SK-N-SH (cell line): ENCODE results near the gene CLASP1. TPM values are rescaled to one million over a fixed set of nuclear protein-coding genes. Genes with fewer than 3 reads are reported as not detected.
A peak's percentile ranks its signal among the peaks of the same experiment; 100 is the strongest.

Experiments used
- CTCF ChIA-PET: fragments of 300-600, 350-600 bp; formaldehyde crosslinking; extraction: SDS; loops from one replicate; lab custom pipeline; 2021; lab: Yijun Ruan, JAX
- POLR2A ChIA-PET: fragments of 350-600 bp; sonication (Branson Sonifier 250); formaldehyde crosslinking; extraction: SDS; loops from one replicate; lab custom pipeline; 2020; ENCODE audit warnings: antibody characterized with exemption, inconsistent platforms; lab: Yijun Ruan, JAX
- DNase-seq: peaks from one replicate; pipeline ENCODE4 v3.0.0; 2012
- H2AFZ ChIP-seq: fragments of 200-600 bp; sonication (generic); 2 replicates; pipeline ENCODE4 v1.8.1; 2016; ENCODE audit warnings: antibody characterized with exemption, mild to moderate bottlenecking, low read depth
- H3F3A ChIP-seq: fragments of 200-600 bp; sonication (generic); replicated peaks from 2 replicates; pipeline ENCODE3; 2016; ENCODE audit warnings: antibody characterized with exemption, mild to moderate bottlenecking; ENCODE audit not compliant: insufficient read depth
- H3K27ac ChIP-seq, 2 experiments: fragments of 200-500 bp in 1 of 2; fragments of 200-600 bp in 1 of 2; sonication (Bioruptor generic) in 1 of 2; sonication (generic), shearing (Covaris generic) in 1 of 2; 2 replicates each; pipeline versions ENCODE4 v1.5.1 to v1.6.1; 2014 to 2016; ENCODE audit warnings: low read depth in 2 of 2, inconsistent platforms in 1 of 2, low read length in 1 of 2, mild to moderate bottlenecking in 1 of 2, mixed read lengths in 1 of 2
- H3K27me3 ChIP-seq: fragments of 200-600 bp; sonication (generic), shearing (Covaris generic); 2 replicates; pipeline ENCODE4 v1.6.1; 2016; ENCODE audit warnings: mixed run types; ENCODE audit not compliant: insufficient read depth
- H3K36me3 ChIP-seq, 2 experiments: fragments of 200-500 bp in 1 of 2; fragments of 200-600 bp in 1 of 2; sonication (Bioruptor generic) in 1 of 2; sonication (generic) in 1 of 2; replicated peaks in 1 of 2; 2 replicates each; pipeline versions ENCODE3 to v1.5.1; 2014 to 2016; ENCODE audit warnings: low read length in 1 of 2, mild to moderate bottlenecking in 1 of 2; ENCODE audit not compliant: insufficient read depth in 2 of 2, control insufficient read depth in 1 of 2
- H3K4me1 ChIP-seq, 2 experiments: fragments of 200-500 bp in 1 of 2; fragments of 200-600 bp in 1 of 2; sonication (Bioruptor generic) in 1 of 2; sonication (generic), shearing (Covaris generic) in 1 of 2; 2 replicates each; pipeline versions ENCODE4 v1.5.1 to v1.6.1; 2014 to 2016; ENCODE audit warnings: low read depth in 1 of 2, low read length in 1 of 2, mixed run types in 1 of 2; ENCODE audit not compliant: insufficient read depth in 2 of 2, control insufficient read depth in 1 of 2
- H3K4me2 ChIP-seq: fragments of 200-600 bp; sonication (generic), shearing (Covaris generic); 2 replicates; pipeline ENCODE4 v1.6.1; 2017; ENCODE audit warnings: mixed run types
- H3K4me3 ChIP-seq, 2 experiments: fragments of 200-500 bp in 1 of 2; fragments of 200-600 bp in 1 of 2; sonication (Bioruptor generic) in 1 of 2; sonication (generic), shearing (Covaris generic) in 1 of 2; 2 replicates each; pipeline versions ENCODE4 v1.5.1 to v1.8.1; 2014 to 2016; ENCODE audit warnings: low read depth in 2 of 2, inconsistent platforms in 1 of 2, low read length in 1 of 2, mild to moderate bottlenecking in 1 of 2, mixed read lengths in 1 of 2, moderate library complexity in 1 of 2
- H3K79me2 ChIP-seq: fragments of 200-600 bp; sonication (generic); 2 replicates; pipeline ENCODE4 v1.8.1; 2017; ENCODE audit warnings: mild to moderate bottlenecking; ENCODE audit not compliant: insufficient read depth
- H3K9ac ChIP-seq: fragments of 200-600 bp; sonication (generic); 2 replicates; pipeline ENCODE4 v1.6.1; 2017; ENCODE audit warnings: mixed run types
- H3K9me2 ChIP-seq: fragments of 200-600 bp; sonication (generic); 2 replicates; pipeline ENCODE4 v1.6.1; 2017; ENCODE audit warnings: mixed run types
- H3K9me3 ChIP-seq: fragments of 200-600 bp; sonication (generic); 2 replicates; pipeline ENCODE4 v1.6.1; 2017; ENCODE audit warnings: mixed run types, mild to moderate bottlenecking, moderate library complexity
- H4K20me1 ChIP-seq: fragments of 200-600 bp; sonication (generic); 2 replicates; pipeline ENCODE4 v1.6.1; 2017; ENCODE audit warnings: mild to moderate bottlenecking, mixed run types; ENCODE audit not compliant: insufficient read depth
- ELF1 ChIP-seq: IDR thresholded peaks from 2 replicates; pipeline ENCODE4 v1.4.0; 2012
- EP300 ChIP-seq, 2 experiments: IDR thresholded peaks; 2 replicates each; pipeline versions ENCODE4 v1.4.0 to v1.6.1; 2012; ENCODE audit warnings: borderline replicate concordance in 1 of 2, low read depth in 1 of 2, low read length in 1 of 2
- FOSL2 ChIP-seq: IDR thresholded peaks from 2 replicates; pipeline ENCODE4 v1.4.0; 2012; ENCODE audit warnings: low read depth, mild to moderate bottlenecking, moderate library complexity, borderline replicate concordance
- FOXM1 ChIP-seq: IDR thresholded peaks from 2 replicates; pipeline ENCODE4 v1.4.0; 2012; ENCODE audit warnings: low read depth, mild to moderate bottlenecking
- GABPA ChIP-seq: IDR thresholded peaks from 2 replicates; pipeline ENCODE4 v1.4.0; 2012; ENCODE audit warnings: low read depth, mild to moderate bottlenecking
- GATA2 ChIP-seq: sonication (generic); formaldehyde crosslinking; IDR thresholded peaks from 2 replicates; pipeline ENCODE4 v1.5.0; 2020; ENCODE audit warnings: mild to moderate bottlenecking, missing genetic modification reagents
- JUND ChIP-seq: IDR thresholded peaks from 2 replicates; pipeline ENCODE4 v1.4.0; 2012
- MXI1 ChIP-seq: IDR thresholded peaks from 2 replicates; pipeline ENCODE4 v1.6.1; 2012; ENCODE audit warnings: mild to moderate bottlenecking, low read depth, low read length, improper control_type of control experiment
- NRF1 ChIP-seq: IDR thresholded peaks from 2 replicates; pipeline ENCODE4 v1.6.1; 2012; ENCODE audit warnings: low read depth, mild to moderate bottlenecking, low read length
- SIN3A ChIP-seq: IDR thresholded peaks from 2 replicates; pipeline ENCODE4 v1.6.1; 2012; ENCODE audit warnings: low read depth, mild to moderate bottlenecking, low read length, moderate library complexity, borderline replicate concordance
- SMC3 ChIP-seq: IDR thresholded peaks from 2 replicates; pipeline ENCODE4 v1.6.1; 2012; ENCODE audit warnings: low read depth, low read length, improper control_type of control experiment
- YY1 ChIP-seq: IDR thresholded peaks from 2 replicates; pipeline ENCODE4 v1.4.0; 2012; ENCODE audit warnings: low read depth, mild to moderate bottlenecking
- WGBS: methylation state at CpG from one replicate; pipeline ENCODE4 v1.1.6; 2017; ENCODE audit warnings: low lambda C conversion rate; 5-methylcytosine and 5-hydroxymethylcytosine counted together
- polyA plus RNA-seq, 3 experiments: library from polyadenylated mRNA; depleted of rRNA; stranded (reverse); fragments of >200 nt; gene quantifications; 2 replicates each; pipeline ENCODE4 v1.2.3, GENCODE V29; 2012
- TF ChIP-seq, protein P1 (sequence below): fragments of 150-350 bp; IDR thresholded peaks from 2 replicates; pipeline ENCODE4 v1.6.1; 2017; ENCODE audit warnings: antibody characterized with exemption, low read length, low read depth, borderline replicate concordance
- TF ChIP-seq, protein P2 (sequence below): IDR thresholded peaks from 2 replicates; pipeline ENCODE4 v1.6.1; 2012; ENCODE audit warnings: mild to moderate bottlenecking, low read depth, low read length, moderate library complexity
- TF ChIP-seq, protein P3 (sequence below): fragments of 200-600 bp; sonication (generic); IDR thresholded peaks from 2 replicates; pipeline ENCODE4 v1.6.1; 2017; ENCODE audit warnings: antibody characterized with exemption, mild to moderate bottlenecking, moderate library complexity

CLASP1 gene
- polyA plus RNA-seq, 1 of the 3 experiments (the other 2 are of a cell fraction): 4.9 TPM

DNA sequence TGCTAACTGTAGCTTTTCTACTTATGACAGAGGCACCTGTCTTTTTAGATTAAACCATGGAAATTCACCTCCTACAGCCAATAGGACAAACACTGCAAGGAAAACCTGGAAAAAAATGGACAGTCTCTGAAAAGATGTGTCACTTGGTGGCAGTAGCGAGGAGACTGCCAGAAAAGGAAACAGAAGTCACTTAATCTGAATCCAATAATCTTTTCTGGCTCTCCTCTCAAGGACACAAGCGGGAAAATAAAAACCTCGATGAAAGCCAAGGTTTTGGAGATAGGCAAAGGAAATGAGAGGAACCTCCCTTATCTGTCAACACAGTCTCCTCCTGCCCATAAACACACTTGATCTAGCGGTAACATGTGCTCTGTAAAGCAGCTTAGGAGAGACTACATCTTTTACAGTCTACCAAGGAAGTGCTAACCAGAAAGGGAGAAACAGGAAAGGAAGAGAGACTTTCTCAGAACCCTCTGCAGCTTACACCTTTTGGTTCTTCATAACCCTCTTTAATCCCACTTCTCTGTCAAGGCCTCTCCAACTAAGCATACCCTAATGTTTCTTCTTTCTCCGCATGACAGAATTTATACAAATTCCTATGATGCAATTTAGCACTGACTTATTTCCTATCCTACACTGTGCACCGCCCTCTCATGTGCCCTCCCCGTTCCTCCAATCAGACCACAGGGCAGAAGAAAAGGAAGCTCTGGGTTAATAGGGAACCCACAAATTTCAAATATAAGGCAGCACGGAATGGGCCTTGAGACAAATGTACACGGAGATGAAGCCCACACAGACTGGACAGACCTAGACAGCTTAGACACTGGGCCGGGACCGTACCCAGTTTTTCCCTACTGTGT lies 52.8 kb downstream of the CLASP1 start (continued):
- TF ChIP-seq, protein P1, sequence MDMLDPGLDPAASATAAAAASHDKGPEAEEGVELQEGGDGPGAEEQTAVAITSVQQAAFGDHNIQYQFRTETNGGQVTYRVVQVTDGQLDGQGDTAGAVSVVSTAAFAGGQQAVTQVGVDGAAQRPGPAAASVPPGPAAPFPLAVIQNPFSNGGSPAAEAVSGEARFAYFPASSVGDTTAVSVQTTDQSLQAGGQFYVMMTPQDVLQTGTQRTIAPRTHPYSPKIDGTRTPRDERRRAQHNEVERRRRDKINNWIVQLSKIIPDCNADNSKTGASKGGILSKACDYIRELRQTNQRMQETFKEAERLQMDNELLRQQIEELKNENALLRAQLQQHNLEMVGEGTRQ: no peak
- TF ChIP-seq NRF1 (no peak), SIN3A (no peak), GATA2 (CRISPR knock-in tag) (no peak)
- TF ChIP-seq, protein P2, sequence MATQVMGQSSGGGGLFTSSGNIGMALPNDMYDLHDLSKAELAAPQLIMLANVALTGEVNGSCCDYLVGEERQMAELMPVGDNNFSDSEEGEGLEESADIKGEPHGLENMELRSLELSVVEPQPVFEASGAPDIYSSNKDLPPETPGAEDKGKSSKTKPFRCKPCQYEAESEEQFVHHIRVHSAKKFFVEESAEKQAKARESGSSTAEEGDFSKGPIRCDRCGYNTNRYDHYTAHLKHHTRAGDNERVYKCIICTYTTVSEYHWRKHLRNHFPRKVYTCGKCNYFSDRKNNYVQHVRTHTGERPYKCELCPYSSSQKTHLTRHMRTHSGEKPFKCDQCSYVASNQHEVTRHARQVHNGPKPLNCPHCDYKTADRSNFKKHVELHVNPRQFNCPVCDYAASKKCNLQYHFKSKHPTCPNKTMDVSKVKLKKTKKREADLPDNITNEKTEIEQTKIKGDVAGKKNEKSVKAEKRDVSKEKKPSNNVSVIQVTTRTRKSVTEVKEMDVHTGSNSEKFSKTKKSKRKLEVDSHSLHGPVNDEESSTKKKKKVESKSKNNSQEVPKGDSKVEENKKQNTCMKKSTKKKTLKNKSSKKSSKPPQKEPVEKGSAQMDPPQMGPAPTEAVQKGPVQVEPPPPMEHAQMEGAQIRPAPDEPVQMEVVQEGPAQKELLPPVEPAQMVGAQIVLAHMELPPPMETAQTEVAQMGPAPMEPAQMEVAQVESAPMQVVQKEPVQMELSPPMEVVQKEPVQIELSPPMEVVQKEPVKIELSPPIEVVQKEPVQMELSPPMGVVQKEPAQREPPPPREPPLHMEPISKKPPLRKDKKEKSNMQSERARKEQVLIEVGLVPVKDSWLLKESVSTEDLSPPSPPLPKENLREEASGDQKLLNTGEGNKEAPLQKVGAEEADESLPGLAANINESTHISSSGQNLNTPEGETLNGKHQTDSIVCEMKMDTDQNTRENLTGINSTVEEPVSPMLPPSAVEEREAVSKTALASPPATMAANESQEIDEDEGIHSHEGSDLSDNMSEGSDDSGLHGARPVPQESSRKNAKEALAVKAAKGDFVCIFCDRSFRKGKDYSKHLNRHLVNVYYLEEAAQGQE: no peak

DNA sequence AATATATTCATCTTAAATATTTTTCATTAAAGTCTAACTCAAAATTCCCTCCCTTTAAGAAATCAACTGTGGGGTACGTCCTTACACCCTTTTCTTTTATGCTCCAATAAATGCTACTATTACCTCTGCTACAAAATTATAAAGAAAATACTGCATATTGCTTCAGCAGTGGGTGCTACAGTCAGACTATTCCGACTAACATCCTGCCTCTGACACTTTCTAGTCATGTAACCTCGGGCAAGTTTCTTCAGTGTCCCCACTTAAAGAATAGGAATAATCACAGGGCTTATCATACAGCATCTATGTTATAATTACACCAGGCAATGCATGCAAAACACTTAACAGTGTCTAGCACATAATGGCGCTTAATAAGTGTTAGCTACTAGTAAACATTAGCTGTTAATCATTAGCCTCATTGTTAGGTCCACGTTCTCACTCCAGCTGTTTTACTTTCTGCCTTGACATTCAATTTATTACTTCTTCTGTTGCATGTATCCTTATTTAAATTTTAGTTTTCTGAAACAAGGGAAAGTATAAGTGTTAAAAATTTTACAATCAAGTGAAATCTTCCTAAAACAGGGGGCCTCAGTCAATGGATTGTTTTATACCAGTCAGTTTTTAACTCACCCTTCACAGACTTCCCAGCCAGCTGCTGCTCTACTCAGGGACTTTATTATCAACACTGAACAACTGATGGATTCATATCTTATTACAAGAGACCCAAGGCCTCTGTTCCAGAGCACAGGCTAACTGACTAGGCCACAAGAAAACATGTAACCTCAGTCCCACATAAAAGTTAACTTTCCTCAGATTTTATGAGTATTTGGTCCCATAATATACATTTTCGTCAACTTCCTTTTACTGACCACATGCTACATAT lies 54.0 kb downstream of the CLASP1 start:
- H3K4me2 ChIP-seq: no peak overlapping the region
- POLR2A ChIA-PET: interaction anchor here (1.0 to 1.9 kb wide), 2 partner anchors 55 to 65 kb away, joined by 4 to 7 read pairs; partner anchors contain the start of gene RNU4ATAC
- H3K27me3 ChIP-seq: no peaks in the 10 kb centered on the region

More for the DNA sequence above, 54.0 kb downstream of the CLASP1 start:
- DNase-seq: no peak
- peaks cover 5 to 20% of the 10 kb centered on the region in 2 experiments; a peak in 3 of 4 replicates for H3K4me1 ChIP-seq
- no peaks in the 10 kb centered on the region for H3K36me3 ChIP-seq
- H3K4me3 ChIP-seq: no peak overlapping the region
- no peaks in the 10 kb centered on the region for H3K9me2 ChIP-seq
- H4K20me1 ChIP-seq: peaks cover 13% of the 10 kb centered on the region; the same call in 1 of the 2 replicates
- H3F3A ChIP-seq: no peaks in the 10 kb centered on the region
- CTCF ChIA-PET: interaction anchor here (0.6 to 3.1 kb wide), 17 partner anchors 9 to 403 kb away, joined by 3 to 23 read pairs (median 4); no protein-coding TSS in a partner anchor
- H3K9me3 ChIP-seq: no peaks in the 10 kb centered on the region
- no peak overlapping the region for H3K9ac ChIP-seq
- 81% methylated on average over 6 of the region's 6 CpGs for WGBS
- no peak for TF ChIP-seq GABPA
- TF ChIP-seq JUND: no peak
- no peak for TF ChIP-seq SMC3
- no peak for TF ChIP-seq FOXM1
- no peak for TF ChIP-seq NRF1
- TF ChIP-seq, protein P2: no peak
- no peak for TF ChIP-seq FOSL2
- TF ChIP-seq MXI1: no peak
- TF ChIP-seq, protein P3, sequence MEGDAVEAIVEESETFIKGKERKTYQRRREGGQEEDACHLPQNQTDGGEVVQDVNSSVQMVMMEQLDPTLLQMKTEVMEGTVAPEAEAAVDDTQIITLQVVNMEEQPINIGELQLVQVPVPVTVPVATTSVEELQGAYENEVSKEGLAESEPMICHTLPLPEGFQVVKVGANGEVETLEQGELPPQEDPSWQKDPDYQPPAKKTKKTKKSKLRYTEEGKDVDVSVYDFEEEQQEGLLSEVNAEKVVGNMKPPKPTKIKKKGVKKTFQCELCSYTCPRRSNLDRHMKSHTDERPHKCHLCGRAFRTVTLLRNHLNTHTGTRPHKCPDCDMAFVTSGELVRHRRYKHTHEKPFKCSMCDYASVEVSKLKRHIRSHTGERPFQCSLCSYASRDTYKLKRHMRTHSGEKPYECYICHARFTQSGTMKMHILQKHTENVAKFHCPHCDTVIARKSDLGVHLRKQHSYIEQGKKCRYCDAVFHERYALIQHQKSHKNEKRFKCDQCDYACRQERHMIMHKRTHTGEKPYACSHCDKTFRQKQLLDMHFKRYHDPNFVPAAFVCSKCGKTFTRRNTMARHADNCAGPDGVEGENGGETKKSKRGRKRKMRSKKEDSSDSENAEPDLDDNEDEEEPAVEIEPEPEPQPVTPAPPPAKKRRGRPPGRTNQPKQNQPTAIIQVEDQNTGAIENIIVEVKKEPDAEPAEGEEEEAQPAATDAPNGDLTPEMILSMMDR: no peak
- no peak for TF ChIP-seq GATA2 (CRISPR knock-in tag)
- TF ChIP-seq EP300 (IDR thresholded peaks at IDR 0.05; ENCODE audit: borderline replicate concordance in 1 of 2, low read depth in 1 of 2, low read length in 1 of 2): no peak
- TF ChIP-seq YY1: no peak
- no peak for TF ChIP-seq ELF1
- H2AFZ ChIP-seq: no peak overlapping the region
- H3K79me2 ChIP-seq: peaks cover 72% of the 10 kb centered on the region
- peak overlapping the region in 1 of 2 experiments; percentile 41; a peak in 2 of 4 replicates for H3K27ac ChIP-seq
